ENCODE measurements around the gene FUT9.

FUT9 gene

DNA sequence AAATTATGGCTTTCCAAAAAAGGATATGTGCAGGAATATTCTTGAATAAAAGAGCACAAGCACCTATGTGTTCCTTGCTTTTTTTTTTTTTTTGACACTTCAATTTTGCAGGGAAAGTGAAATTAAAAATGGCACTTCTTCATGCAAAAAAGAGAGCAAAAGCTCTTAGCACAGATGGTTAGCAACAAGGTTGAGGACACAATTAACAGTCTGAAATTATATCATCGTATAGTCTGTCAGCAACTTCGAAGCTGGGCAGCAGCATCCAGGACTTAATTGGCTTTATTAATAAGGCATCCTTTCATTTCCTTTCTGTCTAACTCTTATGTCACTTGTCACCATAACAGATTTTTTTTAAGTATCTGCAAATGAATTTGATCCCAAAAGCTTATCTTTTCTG lies 122.6 kb downstream of the FUT9 start:
- TF ChIP-seq, protein P1, sequence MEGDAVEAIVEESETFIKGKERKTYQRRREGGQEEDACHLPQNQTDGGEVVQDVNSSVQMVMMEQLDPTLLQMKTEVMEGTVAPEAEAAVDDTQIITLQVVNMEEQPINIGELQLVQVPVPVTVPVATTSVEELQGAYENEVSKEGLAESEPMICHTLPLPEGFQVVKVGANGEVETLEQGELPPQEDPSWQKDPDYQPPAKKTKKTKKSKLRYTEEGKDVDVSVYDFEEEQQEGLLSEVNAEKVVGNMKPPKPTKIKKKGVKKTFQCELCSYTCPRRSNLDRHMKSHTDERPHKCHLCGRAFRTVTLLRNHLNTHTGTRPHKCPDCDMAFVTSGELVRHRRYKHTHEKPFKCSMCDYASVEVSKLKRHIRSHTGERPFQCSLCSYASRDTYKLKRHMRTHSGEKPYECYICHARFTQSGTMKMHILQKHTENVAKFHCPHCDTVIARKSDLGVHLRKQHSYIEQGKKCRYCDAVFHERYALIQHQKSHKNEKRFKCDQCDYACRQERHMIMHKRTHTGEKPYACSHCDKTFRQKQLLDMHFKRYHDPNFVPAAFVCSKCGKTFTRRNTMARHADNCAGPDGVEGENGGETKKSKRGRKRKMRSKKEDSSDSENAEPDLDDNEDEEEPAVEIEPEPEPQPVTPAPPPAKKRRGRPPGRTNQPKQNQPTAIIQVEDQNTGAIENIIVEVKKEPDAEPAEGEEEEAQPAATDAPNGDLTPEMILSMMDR (IDR thresholded peaks at IDR 0.05; ENCODE audit: low read depth, low read length), result no peak
- Histone ChIP-seq H3K4me1 (no peaks in the 10 kb centered on the region), H3K36me3 (no peaks in the 10 kb centered on the region), H3K27me3 (no peaks in the 10 kb centered on the region), H3K9me3 (no peaks in the 10 kb centered on the region), H3K4me3 (ENCODE audit: low read depth, low read length) (no peak overlapping the region)
- no peak for DNase-seq

DNA sequence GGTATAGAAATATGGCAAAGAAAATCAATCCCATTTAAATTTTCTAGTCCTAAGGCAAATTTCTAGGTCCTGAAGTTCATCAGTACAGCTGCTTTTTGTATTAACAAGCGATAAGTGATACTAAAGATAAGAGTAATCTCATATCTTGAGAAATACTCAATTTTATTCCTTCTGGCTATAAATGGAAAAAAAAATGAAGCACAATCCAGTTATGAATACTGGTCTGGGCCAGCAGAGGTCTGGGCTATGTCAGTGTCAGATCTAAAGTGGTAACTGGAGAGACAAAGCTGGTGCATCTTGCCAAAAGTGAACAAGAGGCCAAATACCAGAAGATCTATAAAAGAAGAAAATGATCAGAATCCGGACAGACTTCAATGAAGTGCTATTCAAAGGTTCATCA lies 126.4 kb downstream of the FUT9 start:
- no peak for DNase-seq
- Histone ChIP-seq H3K4me1 (no peaks in the 10 kb centered on the region), H3K36me3 (no peaks in the 10 kb centered on the region), H3K27me3 (no peaks in the 10 kb centered on the region), H3K9me3 (no peaks in the 10 kb centered on the region), H3K4me3 (ENCODE audit: low read depth, low read length) (no peak overlapping the region)
- TF ChIP-seq, protein P1 (IDR thresholded peaks at IDR 0.05; ENCODE audit: low read depth, low read length), result no peak

DNA sequence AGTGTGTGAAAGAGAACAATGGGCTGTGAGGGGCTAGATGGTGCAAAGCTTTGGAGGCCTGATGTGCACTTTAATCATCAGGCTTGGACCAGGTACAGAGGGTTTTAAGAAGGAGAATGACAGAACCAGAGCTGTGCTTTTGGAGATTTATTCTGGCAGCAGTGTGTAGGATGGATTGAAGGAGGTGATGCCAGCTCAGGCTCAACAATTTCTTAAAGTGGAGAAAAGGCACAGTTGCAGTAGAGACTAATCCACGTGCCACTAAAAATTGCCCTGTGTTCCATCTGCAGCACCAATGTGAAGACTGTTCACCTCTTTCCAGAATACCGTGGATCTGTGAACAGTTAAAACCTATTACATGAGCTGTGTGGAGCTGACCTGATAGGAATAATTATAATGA lies 134.7 kb downstream of the FUT9 start:
- no peaks in the 10 kb centered on the region for H3K36me3 ChIP-seq
- H3K4me3 ChIP-seq (ENCODE audit: low read depth, low read length), result no peak overlapping the region
- no peaks in the 10 kb centered on the region for H3K27me3 ChIP-seq
- no peak for DNase-seq
- TF ChIP-seq, protein P1 (IDR thresholded peaks at IDR 0.05; ENCODE audit: low read depth, low read length), result no peak
- H3K4me1 ChIP-seq, result peaks cover 4% of the 10 kb centered on the region
- no peaks in the 10 kb centered on the region for H3K9me3 ChIP-seq

DNA sequence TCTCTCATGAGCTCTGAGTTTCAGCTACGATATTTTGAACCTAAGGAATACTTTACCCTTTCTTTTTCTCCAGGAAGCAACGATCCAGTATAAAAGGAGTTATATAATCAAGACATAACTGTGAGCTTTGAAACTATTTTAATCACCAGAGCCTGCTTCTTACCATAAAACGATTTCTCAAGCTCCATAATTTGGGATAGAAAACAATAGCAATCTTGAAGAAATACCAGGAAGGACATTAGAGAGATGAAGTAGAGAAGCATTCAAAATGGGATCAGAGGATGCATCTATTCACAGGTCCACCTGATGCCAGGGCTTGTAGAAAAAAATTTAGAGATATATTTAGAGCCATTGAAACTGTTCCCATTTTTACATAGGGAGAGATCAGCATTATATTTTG lies 135.9 kb downstream of the FUT9 start:
- no peak for DNase-seq
- no peaks in the 10 kb centered on the region for H3K27me3 ChIP-seq
- peaks cover 5% of the 10 kb centered on the region for H3K4me1 ChIP-seq
- no peaks in the 10 kb centered on the region for H3K9me3 ChIP-seq
- TF ChIP-seq, protein P1 (IDR thresholded peaks at IDR 0.05; ENCODE audit: low read depth, low read length), result no peak
- H3K36me3 ChIP-seq, result no peaks in the 10 kb centered on the region
- no peak overlapping the region for H3K4me3 ChIP-seq (ENCODE audit: low read depth, low read length)

DNA sequence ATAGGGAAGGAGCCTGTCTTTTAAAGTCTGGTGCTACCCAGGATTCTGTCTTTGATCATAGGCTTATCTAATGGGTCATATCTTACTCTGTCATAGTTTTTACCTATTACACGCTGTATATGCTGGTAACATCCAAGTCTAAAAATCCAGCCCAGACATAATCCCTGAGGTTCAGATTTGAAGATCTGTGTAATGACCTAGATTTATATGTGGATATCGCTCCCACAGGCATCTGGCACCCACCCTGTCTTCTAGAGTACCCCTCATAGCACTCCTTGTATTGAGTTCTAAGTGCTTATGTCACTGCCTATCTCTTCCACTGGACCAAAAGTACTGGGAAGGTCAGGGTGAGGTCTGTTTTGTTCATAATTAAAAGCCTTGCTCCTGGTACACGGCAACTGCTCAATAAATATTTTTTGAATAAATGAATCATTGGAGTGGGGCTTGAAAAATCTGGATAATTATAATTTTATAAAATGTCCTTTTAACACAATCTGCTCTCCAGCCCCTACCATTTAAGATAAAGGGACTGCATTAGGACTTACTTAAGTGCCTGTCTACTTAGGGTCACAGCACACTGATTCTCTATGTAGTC lies 136.4 kb downstream of the FUT9 start:
- peak; percentile 33 for DNase-seq
- TF ChIP-seq, protein P1 (IDR thresholded peaks at IDR 0.05; ENCODE audit: low read depth, low read length), result no peak
- Histone ChIP-seq H3K9me3 (no peaks in the 10 kb centered on the region), H3K4me1 (peaks cover 10% of the 10 kb centered on the region), H3K36me3 (no peaks in the 10 kb centered on the region), H3K27me3 (no peaks in the 10 kb centered on the region), H3K4me3 (ENCODE audit: low read depth, low read length) (no peak overlapping the region)

DNA sequence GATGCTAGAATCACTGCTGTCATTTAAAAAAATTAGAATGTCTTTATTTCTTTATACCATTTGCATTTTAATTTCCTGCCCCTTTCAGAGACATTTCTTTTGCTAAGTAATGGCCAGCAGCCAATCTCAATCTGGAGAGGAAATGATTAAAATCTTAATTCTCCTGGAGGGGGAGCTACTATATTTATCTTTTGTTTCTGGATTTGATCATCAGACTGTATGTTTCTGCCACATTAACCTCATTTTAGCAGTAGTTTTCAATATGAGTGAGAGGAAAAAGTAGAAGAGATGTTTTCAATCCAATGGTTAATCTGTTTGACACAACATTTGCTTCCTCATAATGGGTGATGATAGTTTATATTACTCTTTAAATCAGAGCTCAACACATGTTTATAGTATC lies 138.0 kb downstream of the FUT9 start:
- TF ChIP-seq, protein P1 (IDR thresholded peaks at IDR 0.05; ENCODE audit: low read depth, low read length), result no peak
- H3K27me3 ChIP-seq, result no peaks in the 10 kb centered on the region
- no peaks in the 10 kb centered on the region for H3K9me3 ChIP-seq
- no peak overlapping the region for H3K4me3 ChIP-seq (ENCODE audit: low read depth, low read length)
- DNase-seq, result no peak
- peaks cover 10% of the 10 kb centered on the region for H3K4me1 ChIP-seq
- H3K36me3 ChIP-seq, result no peaks in the 10 kb centered on the region
